ENCODE data around the gene CAMSAP1. TPM values are rescaled to one million over a fixed set of nuclear protein-coding genes. Genes with fewer than 3 reads are reported as not detected.

CAMSAP1 gene
- total and polyA plus RNA-seq, 4 donors: 5.0 to 29.8 (median 15.1) TPM

DNA sequence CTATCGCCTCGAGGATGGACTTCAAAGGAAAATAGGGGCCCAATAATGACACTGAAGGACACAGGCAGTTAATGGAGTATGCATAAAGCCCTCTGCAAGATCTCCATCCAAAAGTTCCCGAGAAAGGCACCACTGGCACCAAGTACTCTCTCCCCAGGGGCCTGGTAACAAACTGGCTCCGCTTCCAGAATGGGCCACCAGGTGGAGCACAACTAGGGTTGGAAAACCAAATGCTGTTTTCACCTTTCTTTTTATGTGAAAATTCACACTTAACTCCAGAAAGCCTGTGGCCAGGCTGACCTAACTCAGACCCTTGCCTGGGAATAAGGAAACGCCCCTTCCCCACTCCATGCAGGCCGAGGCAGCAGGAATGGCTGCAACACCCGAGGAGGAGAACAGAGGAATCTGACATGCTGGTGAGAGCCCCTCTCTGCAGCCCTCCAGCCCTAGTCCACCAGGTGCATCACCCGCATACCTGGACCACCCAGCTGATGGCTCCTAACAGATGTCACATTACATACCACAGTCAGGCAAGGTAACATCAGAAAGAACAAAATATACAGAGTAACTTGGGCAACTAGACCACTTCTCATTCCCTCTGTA is 42.8 kb downstream of the CAMSAP1 start:
- WGBS, 2 donors: 47 to 49% methylated on average over 8 of the region's 8 CpGs
- TF ChIP-seq, protein P1, sequence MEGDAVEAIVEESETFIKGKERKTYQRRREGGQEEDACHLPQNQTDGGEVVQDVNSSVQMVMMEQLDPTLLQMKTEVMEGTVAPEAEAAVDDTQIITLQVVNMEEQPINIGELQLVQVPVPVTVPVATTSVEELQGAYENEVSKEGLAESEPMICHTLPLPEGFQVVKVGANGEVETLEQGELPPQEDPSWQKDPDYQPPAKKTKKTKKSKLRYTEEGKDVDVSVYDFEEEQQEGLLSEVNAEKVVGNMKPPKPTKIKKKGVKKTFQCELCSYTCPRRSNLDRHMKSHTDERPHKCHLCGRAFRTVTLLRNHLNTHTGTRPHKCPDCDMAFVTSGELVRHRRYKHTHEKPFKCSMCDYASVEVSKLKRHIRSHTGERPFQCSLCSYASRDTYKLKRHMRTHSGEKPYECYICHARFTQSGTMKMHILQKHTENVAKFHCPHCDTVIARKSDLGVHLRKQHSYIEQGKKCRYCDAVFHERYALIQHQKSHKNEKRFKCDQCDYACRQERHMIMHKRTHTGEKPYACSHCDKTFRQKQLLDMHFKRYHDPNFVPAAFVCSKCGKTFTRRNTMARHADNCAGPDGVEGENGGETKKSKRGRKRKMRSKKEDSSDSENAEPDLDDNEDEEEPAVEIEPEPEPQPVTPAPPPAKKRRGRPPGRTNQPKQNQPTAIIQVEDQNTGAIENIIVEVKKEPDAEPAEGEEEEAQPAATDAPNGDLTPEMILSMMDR (IDR thresholded peaks at IDR 0.05; ENCODE audit: control extremely low read depth, extremely low read depth): peak; percentile 53
- Histone ChIP-seq H3K4me1 (ENCODE audit: control insufficient read depth in 5 of 5, insufficient read depth in 5 of 5, low read length in 5 of 5) (peaks cover 0 to 3% (median 0%) of the 10 kb centered on the region in 5 donors), H3K4me3 (no peak overlapping the region), H3K36me3 (ENCODE audit: control insufficient read depth in 4 of 4, insufficient read depth in 4 of 4, low read length in 4 of 4) (peaks cover 0 to 5% (median 3%) of the 10 kb centered on the region in 4 donors), H3K27me3 (ENCODE audit: control insufficient read depth in 3 of 3, insufficient read depth in 3 of 3, low read length in 2 of 3) (no peaks in the 10 kb centered on the region), H3K9ac (ENCODE audit: insufficient read depth in 1 of 2, low read length in 2 of 2) (no peak overlapping the region), H3K9me3 (ENCODE audit: control insufficient read depth in 4 of 4, insufficient read depth in 3 of 4, low read length in 3 of 4) (peaks cover 0 to 2% (median under 1%) of the 10 kb centered on the region in 4 donors), H3K27ac (ENCODE audit: low read depth in 1 of 2, low read length in 1 of 2) (no peak overlapping the region)
- DNase-seq: peak; percentile 39 to 63 (median 51)
- ATAC-seq (ENCODE audit: insufficient read depth, low FRiP score): no peak

DNA sequence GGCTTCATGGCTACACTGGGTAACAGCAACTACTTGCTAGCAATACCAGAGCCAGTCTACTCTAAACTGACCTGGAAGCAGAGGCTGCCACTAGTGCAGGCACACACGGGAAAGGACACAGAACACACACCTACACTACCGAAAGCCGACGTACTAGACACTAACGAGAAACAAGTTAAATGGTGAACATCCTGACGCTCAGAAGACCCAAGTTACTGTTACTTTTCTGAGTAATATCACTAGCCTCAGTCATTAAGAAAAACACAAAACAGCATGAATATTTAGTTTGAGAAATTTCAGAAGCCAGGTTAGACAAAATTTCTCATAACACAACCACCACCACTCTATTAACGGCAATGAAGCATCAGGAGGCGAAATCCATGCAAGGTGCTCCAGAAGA is 44.5 kb downstream of the CAMSAP1 start:
- Histone ChIP-seq H3K9ac (ENCODE audit: insufficient read depth in 1 of 2, low read length in 2 of 2) (no peak overlapping the region), H3K4me3 (no peak overlapping the region), H3K27ac (ENCODE audit: low read depth in 1 of 2, low read length in 1 of 2) (no peak overlapping the region), H3K4me1 (ENCODE audit: control insufficient read depth in 5 of 5, insufficient read depth in 5 of 5, low read length in 5 of 5) (peaks cover 0 to 3% (median 0%) of the 10 kb centered on the region in 5 donors), H3K36me3 (ENCODE audit: control insufficient read depth in 4 of 4, insufficient read depth in 4 of 4, low read length in 4 of 4) (peaks cover 2 to 5% (median 4%) of the 10 kb centered on the region in 4 donors), H3K27me3 (ENCODE audit: control insufficient read depth in 3 of 3, insufficient read depth in 3 of 3, low read length in 2 of 3) (no peaks in the 10 kb centered on the region), H3K9me3 (ENCODE audit: control insufficient read depth in 4 of 4, insufficient read depth in 3 of 4, low read length in 3 of 4) (peaks cover 0 to 2% (median 0%) of the 10 kb centered on the region in 4 donors)
- TF ChIP-seq, protein P1 (IDR thresholded peaks at IDR 0.05; ENCODE audit: control extremely low read depth, extremely low read depth): no peak
- WGBS, 2 donors: 91 to 94% methylated on average over 8 of the region's 8 CpGs
- DNase-seq: no peak
- no peak for ATAC-seq (ENCODE audit: insufficient read depth, low FRiP score)

- H3K27me3 ChIP-seq (ENCODE audit: control insufficient read depth in 3 of 3, insufficient read depth in 3 of 3, low read length in 2 of 3): no peaks in the 10 kb centered on the region
- H3K27ac ChIP-seq (ENCODE audit: low read depth in 1 of 2, low read length in 1 of 2): no peak overlapping the region
- ATAC-seq (ENCODE audit: insufficient read depth, low FRiP score) (no peak), DNase-seq (no peak)
- H3K4me3 ChIP-seq: no peak overlapping the region
- H3K9me3 ChIP-seq (ENCODE audit: control insufficient read depth in 4 of 4, insufficient read depth in 3 of 4, low read length in 3 of 4): peaks cover 0 to 2% (median 0%) of the 10 kb centered on the region in 4 donors
- WGBS, 2 donors: 97 to 98% methylated on average over 1 of the region's 1 CpG
- no peaks in the 10 kb centered on the region for H3K4me1 ChIP-seq (ENCODE audit: control insufficient read depth in 5 of 5, insufficient read depth in 5 of 5, low read length in 5 of 5)
- H3K9ac ChIP-seq (ENCODE audit: insufficient read depth in 1 of 2, low read length in 2 of 2): no peak overlapping the region
- TF ChIP-seq, protein P1 (IDR thresholded peaks at IDR 0.05; ENCODE audit: control extremely low read depth, extremely low read depth): no peak
- H3K36me3 ChIP-seq (ENCODE audit: control insufficient read depth in 4 of 4, insufficient read depth in 4 of 4, low read length in 4 of 4): peaks cover 3 to 15% (median 9%) of the 10 kb centered on the region in 4 donors
Measured at GRCh38 chr9:135858491-135859185, 48.7 kb downstream of the CAMSAP1 start.

Measured in lung (tissue), 12 donors.